ENCODE results near the gene FTHL17.

FTHL17 gene

GRCh38 chrX:31092476-31092875 lies 20.6 kb upstream of the FTHL17 start:
- peaks cover 12% of the 10 kb centered on the region; the same call in 1 of the 2 replicates for H3K27me3 ChIP-seq
- TF ChIP-seq Cebpa-rat (IDR thresholded peaks at IDR 0.05), result no peak
- H3K4me2 ChIP-seq, result no peak overlapping the region
- H3K27ac ChIP-seq, result no peak overlapping the region
- H3K36me3 ChIP-seq, result no peaks in the 10 kb centered on the region
- H3K9me3 ChIP-seq, result no peaks in the 10 kb centered on the region
- no peaks in the 10 kb centered on the region for H4K20me1 ChIP-seq
- H3K4me1 ChIP-seq, result no peaks in the 10 kb centered on the region
- H3K9ac ChIP-seq, result no peak overlapping the region
- H3K4me3 ChIP-seq, result no peak overlapping the region

- Histone ChIP-seq H3K9me3 (no peaks in the 10 kb centered on the region), H3K4me3 (no peak overlapping the region), H3K4me2 (no peak overlapping the region), H3K27ac (no peak overlapping the region), H3K9ac (no peak overlapping the region), H3K36me3 (no peaks in the 10 kb centered on the region), H3K27me3 (0 out of 2 replicates have a peak, but pooled peaks cover 7% of the 10 kb centered on the region), H3K4me1 (no peaks in the 10 kb centered on the region), H4K20me1 (no peaks in the 10 kb centered on the region)
- no peak for TF ChIP-seq Cebpa-rat (IDR thresholded peaks at IDR 0.05)
Observed at GRCh38 chrX:31091819-31092218, 20.0 kb upstream of the FTHL17 start.

- Histone ChIP-seq H3K4me1 (no peaks in the 10 kb centered on the region), H3K36me3 (no peaks in the 10 kb centered on the region), H3K27ac (no peak overlapping the region), H3K27me3 (no peaks in the 10 kb centered on the region), H4K20me1 (no peaks in the 10 kb centered on the region), H3K4me2 (no peak overlapping the region), H3K9ac (no peak overlapping the region), H3K9me3 (peaks cover 18% of the 10 kb centered on the region; the same call in 1 of the 2 replicates), H3K4me3 (no peak overlapping the region)
- no peak for TF ChIP-seq Cebpa-rat (IDR thresholded peaks at IDR 0.05)
Observed at GRCh38 chrX:31074522-31074921, 2.7 kb upstream of the FTHL17 start.

- no peaks in the 10 kb centered on the region for H3K36me3 ChIP-seq
- no peak overlapping the region for H3K9ac ChIP-seq
- TF ChIP-seq Cebpa-rat (IDR thresholded peaks at IDR 0.05), result no peak
- H4K20me1 ChIP-seq, result no peaks in the 10 kb centered on the region
- H3K9me3 ChIP-seq, result peaks cover 15% of the 10 kb centered on the region; the same call in 1 of the 2 replicates
- H3K4me2 ChIP-seq, result no peak overlapping the region
- no peak overlapping the region for H3K4me3 ChIP-seq
- H3K27me3 ChIP-seq, result no peaks in the 10 kb centered on the region; the same call in 1 of the 2 replicates
- H3K4me1 ChIP-seq, result no peaks in the 10 kb centered on the region
- H3K27ac ChIP-seq, result no peak overlapping the region
Observed at GRCh38 chrX:31071262-31071661, 579 bp downstream of the FTHL17 start.

GRCh38 chrX:31070057-31070468 lies 1.8 kb downstream of the FTHL17 start:
- H3K27ac ChIP-seq, result no peak overlapping the region
- no peaks in the 10 kb centered on the region for H4K20me1 ChIP-seq
- no peak for TF ChIP-seq Cebpa-rat (IDR thresholded peaks at IDR 0.05)
- H3K4me3 ChIP-seq, result no peak overlapping the region
- peaks cover 10% of the 10 kb centered on the region; the same call in 1 of the 2 replicates for H3K9me3 ChIP-seq
- no peaks in the 10 kb centered on the region for H3K36me3 ChIP-seq
- no peak overlapping the region for H3K4me2 ChIP-seq
- H3K9ac ChIP-seq, result no peak overlapping the region
- H3K4me1 ChIP-seq, result no peaks in the 10 kb centered on the region
- H3K27me3 ChIP-seq, result no peaks in the 10 kb centered on the region; the same call in 1 of the 2 replicates

GRCh38 chrX:31063114-31063513 lies 8.7 kb downstream of the FTHL17 start:
- Histone ChIP-seq H3K36me3 (no peaks in the 10 kb centered on the region), H3K4me3 (no peak overlapping the region), H3K9me3 (no peaks in the 10 kb centered on the region), H3K27ac (no peak overlapping the region), H3K4me2 (no peak overlapping the region), H3K9ac (no peak overlapping the region), H4K20me1 (no peaks in the 10 kb centered on the region), H3K27me3 (no peaks in the 10 kb centered on the region), H3K4me1 (no peaks in the 10 kb centered on the region)
- TF ChIP-seq Cebpa-rat (IDR thresholded peaks at IDR 0.05), result no peak

- Histone ChIP-seq H3K4me1 (no peaks in the 10 kb centered on the region), H3K4me2 (no peak overlapping the region), H3K27me3 (no peaks in the 10 kb centered on the region), H3K36me3 (no peaks in the 10 kb centered on the region), H3K27ac (no peak overlapping the region), H3K4me3 (no peak overlapping the region), H4K20me1 (no peaks in the 10 kb centered on the region), H3K9ac (no peak overlapping the region), H3K9me3 (no peaks in the 10 kb centered on the region)
- TF ChIP-seq Cebpa-rat (IDR thresholded peaks at IDR 0.05), result no peak
Observed at GRCh38 chrX:31061091-31061490, 10.8 kb downstream of the FTHL17 start.

- H3K4me1 ChIP-seq, result no peaks in the 10 kb centered on the region
- TF ChIP-seq Cebpa-rat (IDR thresholded peaks at IDR 0.05), result no peak
- H3K4me3 ChIP-seq, result no peak overlapping the region
- no peak overlapping the region for H3K9ac ChIP-seq
- H3K27me3 ChIP-seq, result no peaks in the 10 kb centered on the region
- H3K27ac ChIP-seq, result no peak overlapping the region
- no peaks in the 10 kb centered on the region for H4K20me1 ChIP-seq
- H3K4me2 ChIP-seq, result no peak overlapping the region
- no peaks in the 10 kb centered on the region for H3K36me3 ChIP-seq
- no peaks in the 10 kb centered on the region for H3K9me3 ChIP-seq
Observed at GRCh38 chrX:31060016-31060415, 11.8 kb downstream of the FTHL17 start.

GRCh38 chrX:31058284-31058683 lies 13.6 kb downstream of the FTHL17 start:
- Histone ChIP-seq H3K4me1 (no peaks in the 10 kb centered on the region), H3K27ac (no peak overlapping the region), H3K4me3 (no peak overlapping the region), H3K36me3 (no peaks in the 10 kb centered on the region), H3K4me2 (no peak overlapping the region), H3K9ac (no peak overlapping the region), H4K20me1 (no peaks in the 10 kb centered on the region), H3K9me3 (no peaks in the 10 kb centered on the region), H3K27me3 (no peaks in the 10 kb centered on the region)
- TF ChIP-seq Cebpa-rat (IDR thresholded peaks at IDR 0.05), result no peak

- no peaks in the 10 kb centered on the region for H3K36me3 ChIP-seq
- no peaks in the 10 kb centered on the region for H4K20me1 ChIP-seq
- H3K4me2 ChIP-seq, result no peak overlapping the region
- no peak overlapping the region for H3K27ac ChIP-seq
- H3K4me3 ChIP-seq, result no peak overlapping the region
- no peaks in the 10 kb centered on the region for H3K4me1 ChIP-seq
- no peak for TF ChIP-seq Cebpa-rat (IDR thresholded peaks at IDR 0.05)
- H3K27me3 ChIP-seq, result no peaks in the 10 kb centered on the region
- H3K9ac ChIP-seq, result no peak overlapping the region
- no peaks in the 10 kb centered on the region for H3K9me3 ChIP-seq
Observed at GRCh38 chrX:31057691-31058090, 14.2 kb downstream of the FTHL17 start.

GRCh38 chrX:31057291-31057690 lies 14.6 kb downstream of the FTHL17 start:
- Histone ChIP-seq H3K9ac (no peak overlapping the region), H3K27ac (no peak overlapping the region), H3K27me3 (no peaks in the 10 kb centered on the region), H3K9me3 (no peaks in the 10 kb centered on the region), H3K4me1 (no peaks in the 10 kb centered on the region), H3K4me3 (no peak overlapping the region), H4K20me1 (no peaks in the 10 kb centered on the region), H3K36me3 (no peaks in the 10 kb centered on the region), H3K4me2 (no peak overlapping the region)
- no peak for TF ChIP-seq Cebpa-rat (IDR thresholded peaks at IDR 0.05)

Measured in BLaER1 (cell line).